ENCODE measurements around the gene CACNA1C.

DNA sequence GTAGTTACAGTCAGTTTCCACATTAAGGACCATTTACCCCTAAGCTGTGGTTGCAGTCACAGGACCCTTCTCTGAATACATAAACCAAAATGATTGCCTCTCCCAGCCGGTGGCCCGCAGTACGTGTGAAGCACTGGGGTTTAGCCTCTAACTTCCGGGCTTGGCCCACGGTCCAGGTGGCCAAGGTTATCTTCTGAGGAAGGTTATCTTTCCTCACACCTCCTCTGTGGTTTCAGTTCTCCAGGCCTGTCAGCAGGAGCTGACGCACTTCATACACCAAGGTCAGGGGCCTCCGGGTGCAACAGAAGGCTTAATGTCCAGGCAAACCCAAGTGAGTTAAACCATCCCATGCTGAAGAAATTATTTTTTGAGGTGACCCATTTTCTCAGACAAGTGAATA is 451.0 kb downstream of the CACNA1C start:
- TF ChIP-seq CTCF (IDR thresholded peaks at IDR 0.05) (no peak), POLR2AphosphoS5 (IDR thresholded peaks at IDR 0.05) (no peak), POLR2A (IDR thresholded peaks at IDR 0.05) (no peak)

Data from suprapubic skin (tissue), 4 donors.